ENCODE measurements around the gene KIFBP. TPM values are rescaled to one million over a fixed set of nuclear protein-coding genes. Genes with fewer than 3 reads are reported as not detected.
"Not testable (repeated sequence)": the region's sequence is repeated elsewhere in the genome, so short reads cannot be mapped to it uniquely, and the experiment has no call there.

The KIFBP gene
- total and polyA plus RNA-seq, 2 donors (not counting 3 experiments of a cell fraction or from before 2014, with no cell fraction given), result 17.6 to 39.8 TPM

DNA sequence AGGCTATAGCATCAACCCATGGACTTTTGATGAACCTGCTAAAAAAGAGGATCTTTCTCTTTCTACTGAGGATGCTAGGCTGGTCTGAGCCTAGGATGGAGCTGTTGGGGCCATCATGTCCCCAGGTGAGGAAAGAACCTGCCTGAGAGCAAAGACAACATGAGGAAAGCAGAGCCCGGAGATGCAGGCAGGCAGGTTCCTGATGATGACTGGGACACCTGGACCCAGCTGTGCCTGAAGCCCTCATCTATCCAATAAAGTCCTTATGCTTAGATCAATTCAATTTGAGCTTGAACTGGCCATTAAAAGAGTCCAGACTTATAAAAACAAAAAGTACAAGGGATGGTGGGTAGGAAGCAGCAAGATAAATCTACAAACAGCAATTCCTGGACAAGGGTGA lies 48.9 kb downstream of the KIFBP start:
- BruUV-seq (replicated peaks), result no TSS peak
- H3K9me1 ChIP-seq (replicated peaks; ENCODE audit: control insufficient read depth, extremely low read depth, insufficient read depth, low read length), result no peaks in the 10 kb centered on the region
- H4K20me1 ChIP-seq (replicated peaks; ENCODE audit: control insufficient read depth, extremely low read depth, insufficient read depth, low read length), result no peaks in the 10 kb centered on the region
- FAIRE-seq, result no peak
- no peaks in the 10 kb centered on the region for H3K36me3 ChIP-seq (ENCODE audit: control insufficient read depth in 2 of 2, extremely low read depth in 1 of 2, insufficient read depth in 2 of 2, low read length in 2 of 2)
- no peaks in the 10 kb centered on the region for H3K79me2 ChIP-seq (ENCODE audit: control insufficient read depth, insufficient read depth, low read length)
- ChIA-PET CTCF (interaction anchor here (1.0 to 2.6 kb wide), 2 partner anchors 12 to 33 kb away, joined by 3 to 7 read pairs; no protein-coding TSS in a partner anchor), POLR2A (no interaction called here)
- H2AFZ ChIP-seq (ENCODE audit: low read depth, low read length), result no peak overlapping the region
- no peak overlapping the region for H3K4me2 ChIP-seq (ENCODE audit: insufficient read depth, low read length)
- H3K27me3 ChIP-seq (ENCODE audit: control insufficient read depth in 2 of 2, insufficient read depth in 2 of 2, low read length in 2 of 2), result no peaks in the 10 kb centered on the region
- no peak overlapping the region for H3K9ac ChIP-seq (replicated peaks; ENCODE audit: extremely low read depth, insufficient read depth, low read length)
- DNase-seq (ENCODE audit: low read depth, low spot score), result no peak
- no peak overlapping the region for H3K4me3 ChIP-seq (replicated peaks in 1 of 3; ENCODE audit: insufficient read depth in 1 of 3, low read depth in 1 of 3, low read length in 3 of 3)
- intact Hi-C loops (cut with micrococcal nuclease), result no loop called here
- H3K4me1 ChIP-seq (ENCODE audit: control insufficient read depth, extremely low read depth, insufficient read depth, low read length), result no peaks in the 10 kb centered on the region
- TF ChIP-seq MAX (IDR thresholded peaks at IDR 0.05; ENCODE audit: insufficient read depth, insufficient read length), result no peak
- TF ChIP-seq JUN (IDR thresholded peaks at IDR 0.05; ENCODE audit: borderline replicate concordance, insufficient read depth, insufficient read length, low read depth), result no peak
- no peak for TF ChIP-seq POLR2AphosphoS5 (IDR thresholded peaks at IDR 0.05; ENCODE audit: insufficient read depth, low read depth, low read length)
- TF ChIP-seq MYC (IDR thresholded peaks at IDR 0.05; ENCODE audit: low read depth, low read length), result no peak
- TF ChIP-seq GATA2 (IDR thresholded peaks at IDR 0.05; ENCODE audit: insufficient read depth, insufficient read length, low read depth, low read length), result no peak
- no peak for TF ChIP-seq EZH2 (IDR thresholded peaks at IDR 0.05; ENCODE audit: borderline replicate concordance, low read depth, low read length, severe bottlenecking)
- TF ChIP-seq, protein P1, sequence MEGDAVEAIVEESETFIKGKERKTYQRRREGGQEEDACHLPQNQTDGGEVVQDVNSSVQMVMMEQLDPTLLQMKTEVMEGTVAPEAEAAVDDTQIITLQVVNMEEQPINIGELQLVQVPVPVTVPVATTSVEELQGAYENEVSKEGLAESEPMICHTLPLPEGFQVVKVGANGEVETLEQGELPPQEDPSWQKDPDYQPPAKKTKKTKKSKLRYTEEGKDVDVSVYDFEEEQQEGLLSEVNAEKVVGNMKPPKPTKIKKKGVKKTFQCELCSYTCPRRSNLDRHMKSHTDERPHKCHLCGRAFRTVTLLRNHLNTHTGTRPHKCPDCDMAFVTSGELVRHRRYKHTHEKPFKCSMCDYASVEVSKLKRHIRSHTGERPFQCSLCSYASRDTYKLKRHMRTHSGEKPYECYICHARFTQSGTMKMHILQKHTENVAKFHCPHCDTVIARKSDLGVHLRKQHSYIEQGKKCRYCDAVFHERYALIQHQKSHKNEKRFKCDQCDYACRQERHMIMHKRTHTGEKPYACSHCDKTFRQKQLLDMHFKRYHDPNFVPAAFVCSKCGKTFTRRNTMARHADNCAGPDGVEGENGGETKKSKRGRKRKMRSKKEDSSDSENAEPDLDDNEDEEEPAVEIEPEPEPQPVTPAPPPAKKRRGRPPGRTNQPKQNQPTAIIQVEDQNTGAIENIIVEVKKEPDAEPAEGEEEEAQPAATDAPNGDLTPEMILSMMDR (IDR thresholded peaks at IDR 0.05; ENCODE audit: extremely low read depth in 1 of 2, insufficient read depth in 1 of 2, low read depth in 1 of 2, low read length in 2 of 2), result no peak
- no peak for TF ChIP-seq POLR2A (IDR thresholded peaks at IDR 0.05; ENCODE audit: low read depth, low read length)
- TF ChIP-seq FOS (IDR thresholded peaks at IDR 0.05; ENCODE audit: borderline replicate concordance, insufficient read depth, low read length), result no peak
- no peak overlapping the region for H3K27ac ChIP-seq (ENCODE audit: insufficient read depth, low read depth, low read length)
- no peaks in the 10 kb centered on the region for H3K9me3 ChIP-seq (replicated peaks; ENCODE audit: control insufficient read depth, insufficient read depth, low read length)
- dilution Hi-C loops (cut with MboI; ENCODE audit: extremely low pct_ligation_motif_present, low sequenced_read_pairs), result no loop called here

DNA sequence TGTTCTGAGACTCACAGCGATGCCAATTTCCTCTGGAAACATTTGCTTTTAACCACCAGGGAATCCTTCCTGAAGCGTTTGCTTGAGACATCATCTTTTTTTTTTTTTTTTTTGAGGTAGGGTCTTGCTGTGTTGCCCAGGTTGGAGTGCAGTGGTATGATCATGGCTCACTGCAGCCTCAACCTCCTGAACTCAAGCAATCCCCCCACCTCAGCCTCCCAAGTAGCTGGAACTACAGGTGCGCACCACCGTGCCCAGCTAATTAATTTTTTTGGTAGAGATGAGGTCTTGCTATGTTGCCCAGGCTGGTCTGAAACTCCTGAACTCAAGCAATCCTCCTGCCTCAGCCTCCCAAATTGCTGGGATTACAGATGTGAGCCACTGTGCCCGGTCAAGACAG lies 52.3 kb downstream of the KIFBP start:
- CTCF ChIA-PET, result interaction anchor here (1.0 kb wide), 1 partner anchor 36 kb away, joined by 4 read pairs; no protein-coding TSS in a partner anchor
- dilution Hi-C loops (cut with MboI; ENCODE audit: extremely low pct_ligation_motif_present, low sequenced_read_pairs), result not testable (repeated sequence)

More for the DNA sequence above, 52.3 kb downstream of the KIFBP start:
- H3K9ac ChIP-seq (replicated peaks; ENCODE audit: extremely low read depth, insufficient read depth, low read length); H4K20me1 ChIP-seq (replicated peaks; ENCODE audit: control insufficient read depth, extremely low read depth, insufficient read depth, low read length); intact Hi-C loops (cut with micrococcal nuclease); BruUV-seq (replicated peaks); H3K9me1 ChIP-seq (replicated peaks; ENCODE audit: control insufficient read depth, extremely low read depth, insufficient read depth, low read length); H3K27ac ChIP-seq (ENCODE audit: insufficient read depth, low read depth, low read length); H3K36me3 ChIP-seq (ENCODE audit: control insufficient read depth in 2 of 2, extremely low read depth in 1 of 2, insufficient read depth in 2 of 2, low read length in 2 of 2); H2AFZ ChIP-seq (ENCODE audit: low read depth, low read length); H3K4me3 ChIP-seq (replicated peaks in 1 of 3; ENCODE audit: insufficient read depth in 1 of 3, low read depth in 1 of 3, low read length in 3 of 3); H3K27me3 ChIP-seq (ENCODE audit: control insufficient read depth in 2 of 2, insufficient read depth in 2 of 2, low read length in 2 of 2); H3K4me2 ChIP-seq (ENCODE audit: insufficient read depth, low read length); H3K79me2 ChIP-seq (ENCODE audit: control insufficient read depth, insufficient read depth, low read length); FAIRE-seq; H3K4me1 ChIP-seq (ENCODE audit: control insufficient read depth, extremely low read depth, insufficient read depth, low read length); POLR2A ChIA-PET; DNase-seq (ENCODE audit: low read depth, low spot score); H3K9me3 ChIP-seq (replicated peaks; ENCODE audit: control insufficient read depth, insufficient read depth, low read length): not testable (repeated sequence)

Data from endothelial cell of umbilical vein (primary cell).